ENCODE results near the gene SLC4A1AP. TPM values are rescaled to one million over a fixed set of nuclear protein-coding genes. Genes with fewer than 3 reads are reported as not detected.
"Not testable (repeated sequence)": the region's sequence is repeated elsewhere in the genome, so short reads cannot be mapped to it uniquely, and the experiment has no call there.

SLC4A1AP gene
- polyA plus RNA-seq, 1 experiment = 15.5 TPM

DNA sequence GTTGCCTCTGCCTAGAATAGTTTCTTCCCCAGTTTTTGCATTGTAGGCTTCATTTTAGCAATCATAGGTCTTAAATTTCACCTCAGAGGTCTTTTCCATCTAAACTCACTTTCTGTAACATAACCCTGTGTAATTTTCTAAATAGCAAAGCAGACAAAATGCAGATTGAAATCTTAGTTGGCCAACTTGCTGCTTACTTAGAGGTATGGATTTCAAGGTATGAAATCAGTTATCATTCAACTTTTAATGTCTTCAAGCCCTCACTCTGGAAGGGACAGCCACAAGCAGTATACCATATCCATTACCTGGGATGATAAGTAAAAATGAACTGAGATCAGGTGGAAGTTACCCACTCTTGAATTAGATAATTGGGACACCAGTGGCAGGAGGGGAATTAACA lies 38.7 kb upstream of the SLC4A1AP start:
- no peak for TF ChIP-seq CTCF (IDR thresholded peaks at IDR 0.05; ENCODE audit: low read depth, low read length)
- POLR2A ChIA-PET = no interaction called here

DNA sequence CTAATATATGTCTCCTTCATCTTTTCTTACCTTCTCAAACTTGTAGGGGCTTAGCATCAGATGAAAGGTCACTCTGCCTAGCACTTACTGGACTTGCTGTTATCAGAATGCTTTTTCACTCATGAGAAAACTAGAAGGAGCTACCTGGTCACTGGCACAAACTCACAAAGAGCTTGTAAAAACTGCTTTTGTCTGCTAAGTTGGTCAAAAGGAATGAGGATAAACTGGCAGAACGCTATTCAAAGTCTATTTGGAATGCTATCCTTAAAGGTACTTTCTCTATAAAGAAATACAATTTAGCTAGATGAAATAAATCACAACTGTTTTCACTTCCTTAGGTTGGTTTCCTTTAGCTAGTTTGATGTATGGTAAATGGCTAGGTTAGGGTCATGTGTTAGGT lies 37.4 kb upstream of the SLC4A1AP start:
- H3K9me3 ChIP-seq (ENCODE audit: control insufficient read depth, insufficient read depth, low read length); CTCF ChIA-PET; H3K27ac ChIP-seq (ENCODE audit: low read depth, low read length); DNase-seq (ENCODE audit: low read depth, low spot score); POLR2A ChIA-PET; H3K27me3 ChIP-seq (ENCODE audit: control insufficient read depth, insufficient read depth, low read length); H3K4me3 ChIP-seq (ENCODE audit: low read depth, low read length): not testable (repeated sequence)

More for the DNA sequence above, 38.7 kb upstream of the SLC4A1AP start:
- Histone ChIP-seq H3K9me3 (ENCODE audit: control insufficient read depth, insufficient read depth, low read length) (no peaks in the 10 kb centered on the region), H3K4me3 (ENCODE audit: low read depth, low read length) (no peak overlapping the region), H3K27me3 (ENCODE audit: control insufficient read depth, insufficient read depth, low read length) (no peaks in the 10 kb centered on the region), H3K27ac (ENCODE audit: low read depth, low read length) (no peak overlapping the region)
- DNase-seq (ENCODE audit: low read depth, low spot score) = no peak
- CTCF ChIA-PET = interaction anchor here (1.0 kb wide), 1 partner anchor 59 kb away, joined by 4 read pairs; no protein-coding TSS in a partner anchor

- H3K27me3 ChIP-seq (ENCODE audit: control insufficient read depth, insufficient read depth, low read length); POLR2A ChIA-PET; CTCF ChIA-PET; DNase-seq (ENCODE audit: low read depth, low spot score); H3K9me3 ChIP-seq (ENCODE audit: control insufficient read depth, insufficient read depth, low read length); H3K4me3 ChIP-seq (ENCODE audit: low read depth, low read length): not testable (repeated sequence)
- peak overlapping the region; percentile 13 for H3K27ac ChIP-seq (ENCODE audit: low read depth, low read length)
Measured at GRCh38 chr2:27626921-27627320, 36.8 kb upstream of the SLC4A1AP start.

DNA sequence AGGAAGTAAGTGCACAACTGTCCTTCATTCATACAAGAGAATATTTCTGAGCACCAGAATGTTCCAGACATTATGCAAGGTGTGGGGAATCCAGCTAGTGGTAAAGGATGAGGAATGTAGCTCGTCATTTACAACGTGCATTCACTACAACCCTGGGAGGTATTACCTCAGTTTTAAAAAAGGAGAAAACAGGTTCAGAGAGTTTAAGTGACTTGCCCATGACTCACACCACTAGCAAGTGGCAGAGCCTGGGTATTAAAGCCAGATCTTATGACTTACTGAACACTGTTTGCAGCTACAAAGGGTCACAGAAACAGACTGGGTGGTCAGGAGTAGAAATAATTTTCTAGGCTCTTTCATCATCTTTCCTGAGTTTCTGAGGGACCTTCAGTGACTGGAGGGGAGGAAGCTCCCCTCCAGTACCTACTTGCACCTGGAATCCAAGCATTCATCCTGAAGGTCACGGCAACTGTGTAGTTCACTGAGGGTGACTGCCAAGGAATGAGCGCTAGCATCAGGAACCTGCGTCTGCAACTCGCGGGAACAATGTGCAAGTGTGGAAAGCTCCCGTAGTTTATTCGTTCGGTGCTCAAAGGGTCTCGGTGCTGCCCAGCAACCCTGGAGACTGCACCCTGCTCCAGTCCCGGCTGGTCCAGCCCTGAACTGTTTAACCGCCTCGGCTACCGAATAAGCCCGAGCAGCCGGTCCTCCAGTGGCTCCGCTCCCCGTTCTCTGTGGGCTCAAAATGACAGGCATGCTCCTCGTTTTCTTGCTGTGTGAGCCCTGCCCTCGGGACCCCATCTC lies 35.5 kb upstream of the SLC4A1AP start:
- peak overlapping the region; percentile 97 for H3K4me3 ChIP-seq (ENCODE audit: low read depth, low read length)
- H3K9me3 ChIP-seq (ENCODE audit: control insufficient read depth, insufficient read depth, low read length) = no peaks in the 10 kb centered on the region
- DNase-seq (ENCODE audit: low read depth, low spot score) = peak; percentile 61
- no peak for TF ChIP-seq CTCF (IDR thresholded peaks at IDR 0.05; ENCODE audit: low read depth, low read length)
- H3K27ac ChIP-seq (ENCODE audit: low read depth, low read length) = peak overlapping the region; percentile 89
- POLR2A ChIA-PET = interaction anchor here (0.7 to 2.2 kb wide), 7 partner anchors 35 to 271 kb away, joined by 3 to 10 read pairs (median 4); partner anchors contain the start of genes GTF3C2, NRBP1, PPM1G and SLC4A1AP
- no peaks in the 10 kb centered on the region for H3K27me3 ChIP-seq (ENCODE audit: control insufficient read depth, insufficient read depth, low read length)
- CTCF ChIA-PET = interaction anchor here (0.8 kb wide), 1 partner anchor 55 kb away, joined by 3 read pairs; no protein-coding TSS in a partner anchor

DNA sequence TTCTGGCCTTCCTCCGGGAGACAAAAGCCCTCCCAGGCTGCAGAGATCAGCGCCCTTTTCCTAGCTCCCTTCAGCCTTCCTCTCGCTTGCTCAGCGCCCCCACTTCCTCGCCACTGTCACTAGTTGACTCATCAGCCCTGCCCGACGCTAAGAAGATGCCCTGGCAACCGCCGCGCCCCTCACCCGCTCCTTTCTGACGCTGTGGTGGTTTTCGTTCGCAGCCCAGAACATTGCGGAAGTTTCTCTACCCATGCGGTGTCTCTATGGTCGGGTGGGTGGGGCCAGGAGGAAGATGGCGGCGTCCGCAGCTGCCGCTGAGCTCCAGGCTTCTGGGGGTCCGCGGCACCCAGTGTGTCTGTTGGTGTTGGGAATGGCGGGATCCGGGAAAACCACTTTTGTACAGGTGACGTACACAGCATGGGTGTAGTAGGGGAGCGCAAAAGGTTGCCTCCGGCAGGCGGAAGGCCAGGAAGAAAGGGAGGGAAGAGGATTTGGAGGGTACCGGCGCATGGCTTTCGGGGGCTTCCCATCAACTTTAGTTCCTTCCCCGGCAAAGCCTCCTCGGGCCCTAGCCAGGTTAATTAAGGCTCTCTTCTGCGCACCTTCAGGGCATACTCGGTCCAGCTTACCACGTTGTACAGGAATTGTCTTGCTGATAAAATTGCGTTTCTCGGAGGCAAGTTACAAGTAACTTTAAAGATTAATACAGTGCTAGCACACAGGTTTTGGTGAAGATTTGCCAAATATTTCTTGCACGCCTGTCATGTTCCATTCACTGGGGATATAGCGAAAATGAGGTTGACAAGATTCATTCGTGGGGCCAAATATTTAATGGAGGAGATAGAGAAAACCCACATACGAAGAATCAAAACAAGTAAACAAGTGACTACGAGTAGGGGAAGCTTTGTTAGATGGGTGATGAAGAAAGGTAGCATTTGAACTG lies 34.7 kb upstream of the SLC4A1AP start, which contains the start of the genes CCDC121 and GPN1:
Gene CCDC121, minus strand, starts transcription at position 246 of the 943 bp plus-strand sequence. CDS start 1,213 bp downstream, outside the sequence.
Gene GPN1, plus strand, starts transcription at position 284 of the 943 bp plus-strand sequence. Its CDS starts 9 bp downstream, at position 293.
- H3K9me3 ChIP-seq (ENCODE audit: control insufficient read depth, insufficient read depth, low read length) = no peaks in the 10 kb centered on the region
- CTCF ChIA-PET = interaction anchor here (0.6 to 0.8 kb wide), 2 partner anchors 42 to 54 kb away, joined by 3 read pairs; no protein-coding TSS in a partner anchor
- POLR2A ChIA-PET = interaction anchor here (0.6 to 2.2 kb wide), 8 partner anchors 34 to 272 kb away, joined by 3 to 10 read pairs (median 4); partner anchors contain the start of genes GTF3C2, NRBP1, PPM1G and SLC4A1AP
- no peaks in the 10 kb centered on the region for H3K27me3 ChIP-seq (ENCODE audit: control insufficient read depth, insufficient read depth, low read length)
- no peak for TF ChIP-seq CTCF (IDR thresholded peaks at IDR 0.05; ENCODE audit: low read depth, low read length)
- DNase-seq (ENCODE audit: low read depth, low spot score) = peak; percentile 77
- peak within 1 kb of the TSS; percentile 89 for H3K27ac ChIP-seq (ENCODE audit: low read depth, low read length)
- H3K4me3 ChIP-seq (ENCODE audit: low read depth, low read length) = peak within 1 kb of the TSS; percentile 97

DNA sequence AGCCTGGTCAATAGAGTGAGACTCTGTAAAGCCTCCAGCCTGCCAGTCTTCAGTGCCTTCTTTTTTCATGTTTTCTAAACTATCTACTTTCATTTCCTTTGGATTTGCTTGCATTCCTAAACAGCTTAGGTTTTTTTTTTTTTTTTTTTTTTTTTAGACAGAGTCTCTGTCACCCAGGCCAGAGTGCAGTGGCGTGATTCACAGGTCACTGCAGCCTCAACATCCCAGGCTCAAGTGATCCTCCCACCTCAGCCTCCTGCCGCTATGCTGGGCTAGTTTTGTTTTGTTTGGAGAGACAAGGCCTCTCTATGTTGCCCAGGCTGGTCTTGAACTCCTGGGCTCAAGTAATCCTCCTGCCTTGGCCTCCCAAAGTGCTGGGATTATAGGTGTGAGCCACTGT lies 33.4 kb upstream of the SLC4A1AP start:
- POLR2A ChIA-PET; H3K27ac ChIP-seq (ENCODE audit: low read depth, low read length); H3K4me3 ChIP-seq (ENCODE audit: low read depth, low read length); DNase-seq (ENCODE audit: low read depth, low spot score); H3K9me3 ChIP-seq (ENCODE audit: control insufficient read depth, insufficient read depth, low read length); H3K27me3 ChIP-seq (ENCODE audit: control insufficient read depth, insufficient read depth, low read length): not testable (repeated sequence)
- CTCF ChIA-PET = interaction anchor here (1.1 kb wide), 1 partner anchor 310 kb away, joined by 3 read pairs; no protein-coding TSS in a partner anchor

Measured in AG04450 (cell line).